Activated naive CD4-positive, alpha-beta T cell (primary cell): ENCODE results near the gene COL12A1.

ENCODE experiments used
- DNase-seq, 4 experiments: peaks; one replicate each; lab custom pipeline; 2025; lab: John Stamatoyannopoulos, UW

COL12A1 gene

DNA sequence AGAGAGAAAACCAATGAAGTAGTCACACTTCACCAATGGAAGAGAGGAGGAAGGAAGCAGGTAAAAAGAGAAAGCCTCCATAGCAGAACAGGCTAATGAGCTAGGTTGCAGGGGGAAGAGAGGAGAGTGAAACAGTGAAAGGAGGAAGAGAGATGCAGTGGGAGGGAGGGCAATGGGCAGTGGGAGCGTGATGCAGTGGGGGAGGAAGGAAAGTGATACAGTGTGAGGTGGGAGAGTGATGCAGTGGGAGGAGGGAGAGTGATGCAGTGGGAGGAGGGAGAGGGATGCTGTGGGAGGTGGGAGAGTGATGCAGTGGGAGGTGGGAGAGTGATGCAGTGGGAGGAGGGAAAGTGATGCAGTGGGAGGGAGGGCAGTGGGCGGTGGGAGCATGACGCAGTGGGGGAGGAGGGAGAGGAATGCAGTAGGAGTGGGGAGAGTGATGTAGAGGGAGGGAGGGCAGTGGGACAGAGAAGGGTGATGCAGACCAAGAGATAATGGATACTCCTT lies 29.7 kb downstream of the COL12A1 start:
- no peak for DNase-seq

DNA sequence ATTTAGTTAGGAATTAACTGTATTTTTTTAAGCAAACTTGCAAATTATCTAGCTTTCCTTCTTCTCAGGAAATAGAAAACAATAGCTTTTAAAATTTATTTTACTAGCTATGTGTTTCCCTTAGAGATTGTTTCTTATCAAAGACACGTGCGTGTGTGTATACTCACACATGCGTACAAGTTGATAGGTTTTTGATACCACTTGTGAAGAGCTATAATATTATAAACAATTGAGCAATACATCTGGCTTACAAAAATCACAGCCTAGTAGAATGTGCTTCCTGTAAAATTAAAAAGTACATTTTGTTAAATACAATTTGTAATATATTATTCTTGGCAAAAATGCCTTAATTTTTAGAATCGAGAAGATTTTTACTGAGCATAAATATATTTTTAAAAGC lies 33.9 kb downstream of the COL12A1 start:
- DNase-seq = no peak

DNA sequence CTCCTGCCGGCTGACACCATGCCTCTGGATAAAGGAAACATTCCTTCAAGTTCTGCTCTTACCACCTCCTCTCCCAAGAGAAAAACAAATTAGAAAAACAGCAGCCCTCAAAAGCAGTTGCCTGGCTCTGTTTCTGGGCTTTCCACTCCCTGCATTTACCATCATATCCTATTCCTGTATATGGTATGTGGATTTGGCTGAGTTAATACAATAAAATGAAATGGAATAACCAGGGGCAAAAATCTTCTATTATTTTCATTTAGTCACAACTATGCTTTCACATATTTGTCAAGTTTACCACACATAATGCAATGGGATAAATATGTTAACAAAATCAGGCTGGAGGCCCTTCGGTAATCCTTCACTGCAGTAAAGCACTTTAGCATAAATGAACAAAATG lies 34.3 kb downstream of the COL12A1 start:
- DNase-seq = no peak

DNA sequence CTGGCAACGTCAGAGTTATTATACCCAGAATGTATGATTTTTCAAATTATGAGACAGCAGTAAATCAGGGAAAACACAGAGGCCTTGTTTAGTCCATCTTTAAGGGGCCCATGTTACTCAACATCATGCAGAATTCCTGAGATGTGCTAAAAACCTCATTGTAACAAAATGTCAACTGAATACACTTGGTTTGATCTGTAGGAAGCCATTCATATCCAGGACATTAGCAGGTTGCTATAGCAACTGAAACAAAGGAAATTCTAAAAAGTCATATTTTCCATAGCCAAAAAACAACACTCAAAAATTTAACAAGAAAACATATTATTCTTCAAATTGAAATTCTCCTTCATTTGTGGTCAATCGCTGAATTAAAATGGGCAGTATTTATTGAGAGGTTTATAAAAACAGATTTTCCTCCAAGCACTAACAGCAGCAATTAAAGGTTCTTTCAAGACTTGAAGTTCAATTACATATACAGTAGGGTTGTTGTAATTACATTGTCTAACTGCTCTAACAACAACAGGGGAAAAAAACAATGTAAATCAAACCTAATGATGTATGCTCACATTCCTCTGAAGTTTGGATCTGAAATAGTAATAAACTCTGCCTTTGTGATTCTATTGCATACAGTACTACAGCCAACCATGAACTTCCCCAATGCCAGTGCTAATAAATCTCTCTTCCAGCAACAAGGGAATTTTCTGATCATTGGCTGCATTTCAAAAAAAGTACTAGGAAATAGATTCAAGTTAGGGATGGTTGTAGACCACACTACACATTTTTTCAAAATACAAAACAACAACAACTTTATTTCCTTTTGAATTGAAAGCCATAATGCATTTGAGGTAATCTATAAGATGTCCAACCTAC lies 34.9 kb downstream of the COL12A1 start:
- DNase-seq = no peak

DNA sequence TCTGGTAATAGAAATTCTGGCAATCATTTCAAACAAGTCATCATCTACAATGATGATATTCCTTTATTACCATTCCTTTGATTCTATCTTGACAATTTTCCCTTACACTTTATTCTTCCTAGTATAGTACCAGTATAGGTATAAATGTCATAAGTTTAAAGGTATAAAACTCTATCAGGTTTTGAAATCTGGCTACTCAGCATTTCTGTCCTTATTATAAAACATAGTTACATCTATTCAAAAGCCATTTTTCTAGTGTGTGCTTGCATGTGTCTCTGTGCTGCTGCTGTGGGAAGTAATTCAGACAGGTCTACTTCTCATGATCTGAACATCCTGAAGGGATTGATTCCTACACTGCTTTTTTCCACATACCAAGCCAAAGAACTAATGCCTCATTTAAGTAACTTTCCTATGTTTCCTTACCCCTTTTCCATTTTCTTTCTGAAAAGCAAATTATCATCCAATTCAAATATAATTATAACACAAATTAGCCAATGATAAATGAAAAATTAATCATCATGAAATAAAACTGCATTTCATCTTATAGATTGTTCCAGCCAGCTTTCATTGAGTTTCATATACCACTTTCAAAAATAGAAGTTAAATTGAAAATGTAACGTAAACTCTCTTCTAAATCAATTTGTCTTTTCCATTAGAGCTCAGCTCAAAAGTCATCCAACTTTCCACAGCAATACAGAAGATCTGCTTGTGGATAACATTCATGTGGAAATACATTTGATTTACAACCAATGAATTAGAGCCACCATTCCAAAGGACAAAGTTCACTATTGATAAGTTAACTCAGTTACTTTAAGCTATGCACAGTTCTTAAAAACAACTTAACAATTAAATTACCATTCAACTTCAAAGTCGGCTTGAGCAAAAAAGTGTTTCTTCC lies 35.9 kb downstream of the COL12A1 start:
- no peak for DNase-seq

DNA sequence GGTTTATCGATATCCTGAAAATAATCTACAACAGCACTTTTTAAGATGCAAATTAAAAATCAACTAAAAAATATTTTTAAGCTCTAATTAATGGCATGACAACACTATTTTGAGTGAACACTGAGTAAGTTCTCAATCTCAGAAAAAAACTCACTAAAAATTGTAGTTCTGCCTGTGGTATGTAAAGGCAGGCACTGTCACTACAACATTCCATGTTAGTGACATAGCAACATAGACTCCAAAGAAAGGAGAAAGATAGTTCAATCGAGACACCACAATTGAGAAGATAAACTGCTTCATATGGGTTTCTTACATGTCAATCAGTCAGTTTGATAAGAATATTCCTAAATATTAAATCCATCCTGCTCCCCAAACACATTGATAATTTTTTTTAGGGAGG lies 38.0 kb downstream of the COL12A1 start:
- DNase-seq = no peak

DNA sequence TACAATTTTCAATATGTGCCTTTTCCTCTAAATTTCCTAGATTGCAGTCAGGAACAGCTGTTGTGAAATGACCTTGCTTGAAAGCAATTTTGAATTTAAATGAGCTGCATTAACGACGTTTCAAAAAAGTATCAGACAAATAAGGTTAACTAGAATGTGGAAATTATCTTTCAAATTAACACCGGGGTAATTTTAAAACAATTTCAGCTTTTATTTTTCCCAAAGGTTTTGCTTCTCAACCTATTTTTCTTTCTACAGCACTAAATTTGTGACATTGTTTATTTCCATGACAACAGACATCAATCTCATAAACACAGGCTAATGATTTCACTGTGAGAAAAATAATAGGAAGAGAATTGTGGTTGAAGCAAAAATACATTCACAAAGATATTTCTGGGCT lies 38.5 kb downstream of the COL12A1 start:
- no peak for DNase-seq

DNA sequence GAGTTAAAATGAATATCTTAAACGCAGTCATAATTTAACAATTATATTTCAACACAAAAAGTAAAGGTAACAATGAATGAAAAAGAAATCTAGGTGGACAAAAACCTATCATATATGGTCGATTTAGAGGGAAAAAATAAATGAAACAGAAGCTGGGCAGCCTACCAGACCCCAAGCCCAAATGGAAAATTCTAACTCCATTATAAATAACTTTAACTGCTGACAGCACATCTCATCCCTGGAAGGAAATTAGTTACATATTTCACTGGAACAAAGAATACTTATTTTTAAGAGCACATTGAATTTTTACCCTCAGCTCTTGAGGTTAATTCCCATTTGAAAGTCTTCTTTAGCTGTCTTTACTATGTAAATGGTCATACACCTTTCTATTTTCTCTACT lies 39.1 kb downstream of the COL12A1 start:
- no peak for DNase-seq

DNA sequence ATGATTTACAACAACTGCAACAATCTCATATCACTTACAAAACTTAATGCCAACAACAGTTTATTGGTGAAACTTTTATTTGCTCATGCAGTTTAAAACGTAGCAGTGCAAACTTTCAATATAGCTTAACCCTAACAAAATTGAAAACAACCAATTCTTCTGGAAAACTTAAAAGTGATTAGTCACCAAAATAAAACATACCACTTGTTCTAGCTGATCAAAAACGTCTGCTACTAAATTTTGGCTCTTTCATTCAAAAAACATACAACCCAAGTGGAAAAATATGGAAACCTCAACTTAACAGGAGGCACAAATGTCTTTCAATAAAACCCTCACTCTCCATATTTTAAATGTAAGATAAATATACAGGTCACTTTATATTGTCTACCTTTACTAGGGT lies 39.6 kb downstream of the COL12A1 start:
- no peak for DNase-seq

DNA sequence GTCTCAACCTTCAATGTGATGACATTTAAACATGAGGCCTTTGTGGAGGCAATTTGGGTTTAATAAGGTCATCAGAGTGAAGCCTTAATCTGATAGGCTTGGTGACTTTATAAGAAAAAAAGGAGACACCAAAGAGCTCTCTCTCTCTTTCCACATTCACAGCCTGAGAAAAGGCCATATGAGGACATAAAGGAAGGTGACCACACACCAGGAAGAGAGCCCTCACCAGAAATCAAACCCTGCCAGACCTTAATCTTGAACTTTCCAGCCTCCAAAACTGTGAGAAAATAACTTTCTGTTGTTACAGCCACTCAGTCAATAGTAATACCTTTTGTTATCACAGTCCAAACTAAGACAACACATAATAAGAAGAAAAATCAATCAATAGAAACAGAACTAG lies 47.7 kb downstream of the COL12A1 start:
- DNase-seq = no peak

DNA sequence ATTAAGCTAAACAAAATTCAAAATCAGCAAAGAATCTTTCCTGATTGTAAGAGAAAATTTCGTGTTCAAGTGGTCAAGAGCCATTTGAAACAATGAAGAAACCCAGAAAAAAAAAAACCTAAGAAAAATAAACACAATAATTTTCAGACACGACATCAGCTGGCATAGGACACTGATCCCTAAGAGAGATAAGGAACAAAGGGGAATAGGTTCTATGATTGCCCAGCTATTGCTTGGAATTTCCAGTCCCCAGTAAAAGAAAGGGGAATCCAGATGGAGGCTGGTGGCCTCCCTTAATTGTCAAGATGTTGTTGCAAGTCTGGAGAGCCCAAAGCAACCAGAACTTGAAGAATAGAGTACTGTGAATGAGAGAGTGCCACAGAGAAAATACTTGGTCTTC lies 48.5 kb downstream of the COL12A1 start:
- no peak for DNase-seq

DNA sequence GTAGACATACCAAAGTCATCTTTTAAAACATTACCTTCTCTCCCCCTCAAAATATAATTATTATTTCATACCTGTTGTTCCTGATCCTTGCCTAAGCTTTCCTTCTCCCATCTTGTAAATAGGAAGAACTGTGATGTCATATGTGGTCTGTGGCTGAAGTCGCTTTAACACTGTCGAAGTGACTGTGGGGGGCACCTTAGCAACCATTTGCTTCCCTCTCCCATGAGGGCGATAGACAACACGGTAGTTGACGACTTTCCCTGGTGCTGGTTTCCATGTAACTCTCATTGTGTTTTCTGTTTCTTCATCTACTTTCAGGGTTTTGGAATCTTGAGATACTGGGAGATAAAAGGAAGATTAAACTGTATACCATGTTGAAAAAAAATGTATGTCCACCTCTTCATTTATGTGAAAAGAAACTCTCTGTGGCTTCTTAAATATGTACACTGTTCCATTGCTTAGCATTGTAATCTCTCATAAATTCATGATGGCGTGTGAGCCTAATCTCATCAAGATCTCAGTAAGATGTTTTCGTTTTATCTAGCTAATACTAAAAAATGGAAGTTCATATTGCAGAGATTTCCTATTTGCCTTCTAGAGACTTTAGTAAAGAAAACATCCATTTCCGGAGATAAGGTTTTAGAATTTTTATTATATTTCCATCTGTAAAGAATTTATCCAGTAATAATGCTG lies 49.5 kb downstream of the COL12A1 start:
- no peak for DNase-seq

DNA sequence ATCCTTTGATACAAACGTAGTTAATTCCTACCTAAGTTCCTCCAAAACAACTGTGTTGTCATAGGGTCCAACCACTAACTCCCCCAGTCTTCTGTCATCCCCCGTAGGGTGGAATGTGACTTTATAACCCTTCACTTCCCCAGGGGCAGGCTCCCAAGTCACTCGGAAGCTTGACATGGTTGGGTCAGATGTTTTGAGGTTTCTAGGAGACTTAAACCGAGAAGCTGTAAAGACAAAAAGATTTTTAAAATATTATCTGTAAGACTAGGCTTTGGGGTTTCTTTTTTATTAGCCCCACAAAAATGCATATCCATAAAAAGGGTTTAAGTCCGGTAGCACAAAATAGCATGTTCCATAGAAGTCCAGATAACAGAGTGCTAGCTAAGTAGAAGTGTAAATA lies 50.2 kb downstream of the COL12A1 start:
- DNase-seq = no peak

DNA sequence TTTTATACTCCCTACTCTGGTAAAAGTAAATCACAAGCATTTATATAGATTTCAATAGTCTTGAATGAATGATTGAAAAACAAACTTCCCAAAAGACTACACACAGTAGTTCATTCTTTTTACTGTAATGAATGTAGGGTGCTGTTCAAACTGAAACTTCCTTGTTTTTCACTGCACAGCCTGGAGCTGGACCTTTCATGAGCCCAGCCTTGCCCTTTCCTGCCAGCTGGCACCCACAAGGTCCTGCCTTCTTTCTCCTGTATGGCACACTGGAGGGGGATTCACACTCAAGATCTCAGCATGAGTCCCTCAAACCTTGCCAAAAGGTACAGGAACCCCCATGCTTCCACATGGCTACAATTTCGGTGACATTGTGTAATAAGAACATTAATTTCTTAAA lies 50.9 kb downstream of the COL12A1 start:
- DNase-seq = no peak

DNA sequence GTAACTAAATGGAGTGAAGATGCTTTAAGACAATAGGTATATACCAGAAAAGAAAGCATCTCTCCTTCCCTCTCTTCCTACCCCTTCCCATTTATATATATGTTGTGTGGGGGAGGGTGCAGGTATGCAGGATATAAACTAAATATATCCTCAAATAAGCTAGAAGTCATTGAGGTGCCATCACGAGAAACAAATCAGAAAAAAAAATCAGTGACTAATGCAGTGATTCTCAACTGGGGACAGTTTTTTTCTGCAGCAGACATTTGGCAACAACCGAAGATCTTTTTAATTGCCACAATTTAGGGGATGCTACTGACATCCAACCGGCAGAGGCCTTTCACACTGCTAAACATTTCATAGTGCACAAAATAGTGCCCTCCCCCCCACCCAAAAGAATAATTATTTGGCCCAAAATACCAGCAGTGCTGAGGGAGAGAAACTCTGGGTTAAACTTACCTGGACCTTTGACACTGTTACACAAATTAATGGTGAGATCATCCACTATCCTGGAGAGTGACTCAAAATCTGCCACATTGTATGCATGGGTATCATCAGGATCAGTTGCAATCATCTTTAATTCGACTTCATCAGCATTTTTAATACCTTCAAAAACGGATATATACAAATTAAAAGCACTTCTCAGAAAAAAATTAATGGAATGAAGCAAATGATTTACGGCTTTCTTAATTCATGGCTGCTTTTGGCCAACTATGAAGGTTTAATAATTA lies 55.0 kb downstream of the COL12A1 start:
- DNase-seq = no peak

DNA sequence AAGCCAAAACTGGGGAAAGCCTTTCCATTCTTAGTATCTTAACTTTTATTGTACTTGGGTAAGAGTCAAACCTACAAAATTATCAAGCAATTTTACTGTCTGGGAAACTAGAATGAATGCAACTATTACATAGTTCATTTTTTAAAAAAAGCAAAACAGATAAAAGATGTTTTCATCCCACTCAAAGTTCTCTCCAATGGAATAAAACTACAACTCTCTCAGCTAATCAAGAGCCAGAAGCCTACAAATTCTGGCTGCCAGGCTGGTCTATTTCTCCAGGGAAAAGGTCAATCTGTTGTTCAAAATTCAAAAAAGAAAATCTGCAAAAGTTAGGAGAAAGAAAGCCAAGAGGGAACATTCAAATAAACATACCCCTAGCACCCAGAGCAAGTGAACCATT lies 56.2 kb downstream of the COL12A1 start:
- DNase-seq = no peak

DNA sequence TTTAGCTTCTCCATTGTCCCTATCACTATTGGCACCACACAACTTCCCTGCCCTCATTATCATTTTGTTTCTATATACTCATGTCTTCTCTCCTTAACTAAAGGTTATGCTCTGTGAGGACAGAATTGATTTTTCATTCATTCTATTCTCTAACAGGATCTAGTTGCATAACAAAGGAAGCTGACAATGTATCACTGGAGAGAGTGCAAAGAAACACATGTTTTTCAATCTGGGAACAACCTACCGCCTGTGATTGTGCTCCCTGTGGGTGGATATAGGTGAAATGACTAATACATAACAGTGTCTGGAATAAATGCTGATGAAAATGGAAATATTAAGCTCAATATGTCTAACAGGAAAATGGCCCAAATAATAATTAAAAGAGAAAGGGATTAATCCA lies 56.6 kb downstream of the COL12A1 start:
- no peak for DNase-seq

DNA sequence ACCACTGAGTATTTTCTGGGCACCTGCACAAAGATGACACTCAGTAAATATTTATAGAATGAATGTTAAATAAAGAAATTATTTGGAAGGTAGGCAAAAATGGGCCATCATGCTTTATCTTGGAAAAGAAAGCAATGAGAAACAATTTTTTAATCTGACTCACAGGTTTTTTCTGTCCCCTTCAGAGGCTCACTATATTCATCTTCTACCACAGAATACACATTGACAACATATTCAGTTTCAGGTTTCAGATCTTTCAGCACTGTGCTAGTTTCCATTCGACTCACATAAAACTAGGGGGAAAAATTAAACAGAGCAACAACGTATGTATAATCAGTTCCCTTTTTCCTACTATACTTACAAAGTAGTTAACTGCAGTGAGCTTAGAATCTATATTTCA lies 58.3 kb downstream of the COL12A1 start:
- no peak for DNase-seq

DNA sequence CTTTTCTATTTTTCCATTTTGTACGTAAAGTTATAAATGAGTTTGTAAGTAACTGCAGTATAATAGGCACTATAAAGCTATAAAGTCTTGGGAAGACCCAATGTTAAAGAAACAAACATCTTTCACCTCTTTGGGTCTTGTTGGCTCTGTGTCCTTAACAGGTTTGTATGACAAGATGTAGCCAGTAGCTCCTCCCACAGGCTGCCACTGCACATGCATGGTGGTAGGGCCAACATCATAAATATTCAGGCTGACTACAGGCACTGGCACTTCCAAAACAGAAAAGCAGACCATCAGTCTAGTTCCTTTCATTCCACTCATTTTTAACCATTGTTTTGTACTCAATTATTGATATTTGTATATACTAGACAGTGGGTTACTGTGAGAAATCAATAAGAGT lies 59.9 kb downstream of the COL12A1 start:
- DNase-seq = no peak

DNA sequence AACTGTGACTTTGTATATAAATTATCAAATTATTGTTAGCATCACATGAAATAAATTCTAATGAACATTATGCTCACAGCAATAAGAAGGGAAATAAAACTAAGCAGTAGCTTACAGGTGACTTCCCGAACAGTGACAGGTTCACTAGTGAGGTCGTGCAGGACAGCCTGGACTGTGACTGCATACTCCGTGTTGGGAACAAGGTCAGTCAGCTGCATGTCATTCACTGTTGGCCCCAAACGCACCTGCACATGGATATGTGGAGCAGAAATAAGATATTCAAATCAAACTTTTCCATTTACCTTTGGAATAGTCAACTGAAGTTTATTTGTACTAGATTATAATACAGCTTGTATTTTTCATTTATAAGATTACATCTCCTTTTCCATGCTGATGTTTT lies 60.6 kb downstream of the COL12A1 start:
- DNase-seq = no peak

DNA sequence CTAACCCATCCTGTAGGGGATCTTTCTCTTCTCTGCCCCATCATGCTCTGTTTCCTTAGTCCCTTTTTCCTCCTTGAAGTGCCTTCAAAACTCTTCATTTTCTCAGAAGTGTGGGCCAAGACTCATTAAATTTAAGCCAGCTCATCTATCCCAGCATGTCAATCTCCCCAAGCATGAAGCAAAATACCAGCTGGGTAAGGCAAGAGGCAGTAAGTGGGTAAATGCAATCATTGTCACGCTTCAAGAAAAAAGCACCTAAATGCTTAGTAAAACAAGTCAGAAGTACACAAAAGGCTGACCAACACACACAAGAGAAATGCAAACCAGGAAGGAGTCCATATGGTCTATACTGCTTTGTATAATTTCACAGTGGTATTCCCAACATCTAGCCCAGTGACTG lies 61.5 kb downstream of the COL12A1 start:
- no peak for DNase-seq

DNA sequence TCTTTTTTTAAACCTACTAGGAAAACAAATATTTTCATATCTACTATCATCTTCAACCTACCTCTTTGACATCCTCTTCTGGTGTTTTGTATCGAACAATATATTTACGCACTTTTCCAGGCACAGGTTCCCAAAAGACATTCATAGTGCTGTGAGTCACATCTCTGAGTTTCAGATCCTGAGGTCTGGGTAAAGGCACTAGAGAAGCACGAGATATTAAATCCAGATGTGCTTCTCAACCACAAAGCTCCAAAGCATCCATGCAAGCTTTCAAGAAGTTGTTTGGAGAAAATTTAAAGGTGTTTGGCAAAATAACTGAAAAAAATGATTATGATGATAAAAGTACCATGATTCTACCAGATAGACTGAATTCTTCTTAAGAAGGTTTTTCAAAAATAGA lies 62.7 kb downstream of the COL12A1 start:
- no peak for DNase-seq
